IPS DF 6.9 (cell line): Measurements from ENCODE around the gene XRN2.

Source experiments
- DNase-seq: peaks from one replicate; pipeline ENCODE4 v3.0.0-alpha.2; 2013; ENCODE audit warnings: low read depth, low spot score
- H3K27ac ChIP-seq: one replicate; pipeline ENCODE4 v1.5.1; 2013; ENCODE audit warnings: low read length, control low read depth
- H3K27me3 ChIP-seq: 2 replicates; pipeline ENCODE4 v1.6.1; 2013; ENCODE audit warnings: mild to moderate bottlenecking, low read length; ENCODE audit not compliant: control insufficient read depth, insufficient read depth
- H3K36me3 ChIP-seq: 2 replicates; pipeline ENCODE4 v1.6.1; 2013; ENCODE audit warnings: low read length; ENCODE audit not compliant: control insufficient read depth, insufficient read depth
- H3K4me1 ChIP-seq: 2 replicates; pipeline ENCODE4 v1.6.1; 2013; ENCODE audit warnings: low read length; ENCODE audit not compliant: control insufficient read depth, insufficient read depth
- H3K4me3 ChIP-seq: 2 replicates; pipeline ENCODE4 v1.5.1; 2013; ENCODE audit warnings: mild to moderate bottlenecking, low read length
- H3K9me3 ChIP-seq: 2 replicates; pipeline ENCODE4 v1.6.1; 2013; ENCODE audit warnings: low read length, inconsistent platforms; ENCODE audit not compliant: control insufficient read depth, insufficient read depth
- WGBS: extraction: QIAGEN DNeasy Blood & Tissue Kit; methylation state at CpG from one replicate; pipeline ENCODE4 v1.1.7; 2013; ENCODE audit warnings: mixed read lengths, missing lambda C conversion rate; ENCODE audit not compliant: insufficient read length, insufficient coverage; 5-methylcytosine and 5-hydroxymethylcytosine counted together

The XRN2 gene

DNA sequence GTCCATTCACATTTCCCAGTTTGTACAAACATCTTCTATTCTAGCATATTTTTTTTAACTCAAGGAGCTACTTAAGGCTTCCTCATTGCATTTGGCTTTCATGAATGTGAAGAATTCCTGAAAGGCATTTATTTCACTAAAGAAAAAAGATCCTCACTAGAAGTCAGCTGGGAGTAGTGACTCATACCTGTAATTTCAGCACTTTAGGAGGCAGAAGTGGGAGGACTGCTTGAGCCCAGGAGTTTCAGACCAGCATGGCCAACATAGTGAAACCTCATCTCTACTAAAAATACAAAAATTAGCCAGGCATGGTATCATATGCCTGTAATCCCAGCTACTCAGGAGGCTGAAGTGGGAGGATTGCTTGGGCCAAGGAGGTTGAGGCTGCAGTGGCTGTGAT, 30.9 kb upstream of the XRN2 start:
- H3K27me3 ChIP-seq: no peaks in the 10 kb centered on the region; the same call in 1 of the 2 replicates
- no peaks in the 10 kb centered on the region for H3K4me1 ChIP-seq
- no peak overlapping the region for H3K4me3 ChIP-seq
- no peak for DNase-seq
- no peak overlapping the region for H3K27ac ChIP-seq
- no peaks in the 10 kb centered on the region for H3K36me3 ChIP-seq
- no peaks in the 10 kb centered on the region for H3K9me3 ChIP-seq

DNA sequence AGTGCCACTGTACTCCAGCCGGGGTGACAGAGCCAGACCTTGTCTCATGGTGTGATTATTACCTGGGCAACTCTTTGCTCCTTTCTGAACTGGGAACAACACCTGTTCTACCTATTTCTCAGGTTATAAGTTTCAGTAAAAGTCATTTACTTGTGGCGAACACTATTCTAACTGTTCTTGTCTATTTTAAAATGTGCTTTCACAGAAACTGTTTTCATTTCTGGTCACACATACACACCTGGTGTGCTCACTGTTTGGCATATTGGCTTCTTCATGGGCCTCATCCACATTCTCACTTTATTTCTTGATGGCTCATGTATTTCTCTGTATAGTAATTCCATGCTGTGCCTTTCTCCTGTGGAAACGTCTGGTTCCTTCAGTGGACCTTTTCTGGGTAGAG, 30.5 kb upstream of the XRN2 start:
- WGBS: no CpG with 5 or more reads among the region's 3 CpGs
- no peak for DNase-seq
- Histone ChIP-seq H3K36me3 (no peaks in the 10 kb centered on the region), H3K27me3 (no peaks in the 10 kb centered on the region; the same call in 1 of the 2 replicates), H3K4me3 (no peak overlapping the region), H3K4me1 (no peaks in the 10 kb centered on the region), H3K9me3 (no peaks in the 10 kb centered on the region), H3K27ac (no peak overlapping the region)

DNA sequence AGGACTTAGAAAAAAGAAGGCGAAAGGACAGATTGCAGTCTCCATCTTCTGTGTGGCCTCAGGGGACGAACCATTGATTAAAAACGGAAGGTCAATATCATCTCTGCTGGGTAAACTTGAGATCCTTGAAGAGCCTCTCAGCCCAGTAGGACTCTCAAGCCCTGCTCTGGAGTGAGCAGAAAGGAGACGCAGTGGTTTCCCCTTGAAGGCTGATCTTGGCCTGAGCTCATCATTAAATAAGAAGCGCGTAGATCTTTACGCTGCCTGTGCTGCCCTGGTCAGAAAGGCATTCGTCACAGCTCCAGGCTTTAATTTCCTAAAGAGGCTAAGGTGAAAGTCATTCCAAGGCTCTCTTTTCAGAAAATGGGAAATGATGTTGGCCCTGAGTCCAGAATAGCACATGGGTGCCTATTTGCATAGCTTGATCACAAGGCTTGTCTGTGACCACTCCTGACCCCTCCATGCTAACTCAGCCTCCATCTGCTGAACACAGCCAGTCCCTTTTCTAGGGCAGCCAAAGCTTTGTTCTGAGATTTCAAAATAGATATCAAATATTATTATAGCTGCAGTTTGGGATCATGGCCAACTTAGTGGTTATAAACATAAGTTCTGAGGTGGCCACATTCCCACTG, 29.3 kb upstream of the XRN2 start:
- no peaks in the 10 kb centered on the region; the same call in 1 of the 2 replicates for H3K27me3 ChIP-seq
- H3K4me1 ChIP-seq: no peaks in the 10 kb centered on the region
- no peaks in the 10 kb centered on the region for H3K36me3 ChIP-seq
- H3K27ac ChIP-seq: no peak overlapping the region
- no peak for DNase-seq
- WGBS: no CpG with 5 or more reads among the region's 8 CpGs
- H3K4me3 ChIP-seq: no peak overlapping the region
- H3K9me3 ChIP-seq: no peaks in the 10 kb centered on the region

DNA sequence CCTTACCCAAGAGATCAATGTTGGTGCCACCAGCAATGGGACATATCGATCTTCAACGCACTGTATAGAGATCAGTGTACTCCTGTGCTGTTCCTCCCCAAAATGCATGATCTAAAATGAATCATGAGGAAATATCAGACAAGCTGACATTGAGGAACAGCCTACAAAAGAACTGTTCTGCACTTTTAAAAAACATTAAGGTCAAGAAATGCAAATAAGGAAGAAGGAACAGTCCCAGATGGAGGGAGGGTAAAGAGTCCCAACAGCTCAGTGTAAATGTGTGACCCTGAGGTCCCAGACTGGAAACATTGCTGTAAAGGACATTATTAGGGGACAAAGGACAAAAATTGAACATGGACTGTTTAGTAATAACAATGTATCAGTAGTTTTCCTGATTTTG, 24.3 kb upstream of the XRN2 start:
- Histone ChIP-seq H3K27ac (no peak overlapping the region), H3K4me1 (no peaks in the 10 kb centered on the region), H3K9me3 (no peaks in the 10 kb centered on the region), H3K4me3 (no peak overlapping the region), H3K27me3 (no peaks in the 10 kb centered on the region), H3K36me3 (no peaks in the 10 kb centered on the region)
- WGBS: no CpG with 5 or more reads among the region's 2 CpGs
- no peak for DNase-seq

GRCh38 chr20:21279706-21280521, 23.2 kb upstream of the XRN2 start:
- H3K27me3 ChIP-seq: no peaks in the 10 kb centered on the region
- H3K4me3 ChIP-seq: no peak overlapping the region
- H3K36me3 ChIP-seq: no peaks in the 10 kb centered on the region
- H3K9me3 ChIP-seq: no peaks in the 10 kb centered on the region
- H3K27ac ChIP-seq: no peak overlapping the region
- no peak for DNase-seq
- no peaks in the 10 kb centered on the region for H3K4me1 ChIP-seq
- no CpG with 5 or more reads among the region's 7 CpGs for WGBS

- no peaks in the 10 kb centered on the region for H3K36me3 ChIP-seq
- H3K4me1 ChIP-seq: no peaks in the 10 kb centered on the region
- no peak overlapping the region for H3K27ac ChIP-seq
- no peak for DNase-seq
- WGBS: no CpG with 5 or more reads among the region's 3 CpGs
- no peak overlapping the region for H3K4me3 ChIP-seq
- no peaks in the 10 kb centered on the region for H3K27me3 ChIP-seq
- no peaks in the 10 kb centered on the region for H3K9me3 ChIP-seq
These were observed 22.6 kb upstream of the XRN2 start for GRCh38 chr20:21280522-21281016.

DNA sequence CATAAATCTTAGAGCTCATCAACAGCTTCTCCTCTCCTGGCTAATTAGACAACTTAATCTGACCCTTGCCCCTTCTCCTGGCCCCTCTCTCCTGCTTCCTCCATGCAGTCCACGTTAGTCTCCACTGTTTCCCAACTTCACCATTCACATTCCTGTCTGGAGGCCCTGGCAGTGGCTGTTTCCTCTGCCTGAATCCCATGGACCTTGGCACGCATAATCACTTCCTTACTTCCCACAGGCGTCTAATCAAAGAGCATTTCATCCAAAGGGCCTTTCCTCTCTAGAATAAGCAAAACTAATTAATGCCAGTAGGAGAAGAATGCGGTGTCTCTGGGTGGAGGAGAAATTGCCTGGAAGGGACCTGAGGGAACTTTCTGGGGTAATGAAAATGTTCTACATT, 16.4 kb upstream of the XRN2 start:
- H3K4me1 ChIP-seq: no peaks in the 10 kb centered on the region; the same call in 1 of the 2 replicates
- no CpG with 5 or more reads among the region's 4 CpGs for WGBS

DNA sequence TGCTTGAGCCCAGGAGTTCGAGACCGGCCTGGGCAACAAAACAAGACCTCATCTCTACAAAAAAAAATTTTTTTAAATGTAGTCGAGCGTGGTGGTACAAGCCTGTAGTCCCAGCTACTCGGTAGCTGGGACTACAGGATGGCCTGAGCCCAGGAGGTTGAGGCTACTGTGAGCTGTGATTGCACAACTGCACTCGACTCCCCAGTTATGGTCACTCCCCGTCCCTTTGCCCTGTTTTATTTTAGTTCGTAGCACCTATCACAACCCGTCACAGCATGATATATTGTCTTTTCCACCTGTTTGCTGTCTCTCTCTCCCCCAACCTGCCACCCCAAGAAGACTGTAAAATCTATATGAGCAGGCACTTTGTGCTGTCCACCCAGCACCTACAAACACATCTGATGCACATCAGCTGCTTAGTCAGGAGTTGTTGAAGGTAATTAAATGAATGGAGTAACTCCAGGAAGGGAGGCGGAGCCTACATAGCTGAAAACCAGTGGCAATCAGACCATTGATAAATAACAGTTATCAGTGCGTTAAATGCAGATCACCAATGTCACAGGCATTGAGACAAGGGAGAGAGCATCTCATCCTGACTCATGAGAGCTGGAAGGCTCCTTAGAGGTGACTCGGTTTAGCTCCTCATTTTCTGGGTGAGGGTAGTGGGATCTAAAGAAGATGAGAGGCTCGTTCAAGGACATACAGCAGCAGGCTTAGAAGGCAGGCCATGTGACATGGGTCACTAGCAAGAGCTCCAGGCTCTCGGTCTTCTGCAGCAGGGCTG, 14.4 kb upstream of the XRN2 start:
- no peak overlapping the region for H3K27ac ChIP-seq
- H3K36me3 ChIP-seq: no peaks in the 10 kb centered on the region
- no peak for DNase-seq
- H3K4me1 ChIP-seq: no peaks in the 10 kb centered on the region; the same call in 1 of the 2 replicates
- no CpG with 5 or more reads among the region's 14 CpGs for WGBS
- H3K4me3 ChIP-seq: no peak overlapping the region
- H3K9me3 ChIP-seq: no peaks in the 10 kb centered on the region
- H3K27me3 ChIP-seq: no peaks in the 10 kb centered on the region

More for the DNA sequence above, 16.4 kb upstream of the XRN2 start:
- Histone ChIP-seq H3K9me3 (no peaks in the 10 kb centered on the region), H3K36me3 (no peaks in the 10 kb centered on the region), H3K27me3 (no peaks in the 10 kb centered on the region), H3K4me3 (no peak overlapping the region), H3K27ac (no peak overlapping the region)
- DNase-seq: no peak

DNA sequence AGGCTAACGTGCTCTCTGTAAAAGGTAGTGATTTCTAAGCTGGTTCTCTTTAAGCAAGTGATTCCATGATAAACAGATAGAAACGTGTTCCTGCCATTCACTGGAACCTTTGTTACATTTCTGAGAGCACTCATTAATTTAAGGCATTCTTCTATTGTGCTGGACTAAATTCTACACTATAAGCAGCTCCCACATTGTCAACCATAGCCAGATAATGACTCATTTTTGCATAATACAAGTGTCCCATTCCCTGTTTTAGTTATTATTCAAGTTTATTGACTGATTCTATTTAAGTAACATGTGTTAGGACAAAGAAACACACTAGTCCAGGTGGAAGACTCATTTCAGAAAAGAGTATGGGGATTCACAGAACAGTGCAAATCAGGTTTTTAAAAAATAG, 13.5 kb upstream of the XRN2 start:
- WGBS: no CpG with 5 or more reads among the region's 2 CpGs
- no peak for DNase-seq

GRCh38 chr20:21291026-21291425, 12.1 kb upstream of the XRN2 start:
- Histone ChIP-seq H3K27me3 (no peaks in the 10 kb centered on the region), H3K27ac (no peak overlapping the region), H3K4me3 (no peak overlapping the region), H3K9me3 (no peaks in the 10 kb centered on the region), H3K4me1 (no peaks in the 10 kb centered on the region; the same call in 1 of the 2 replicates), H3K36me3 (no peaks in the 10 kb centered on the region)
- no peak for DNase-seq
- WGBS: no CpG with 5 or more reads among the region's 2 CpGs

More for the DNA sequence above, 13.5 kb upstream of the XRN2 start:
- Histone ChIP-seq H3K4me1 (no peaks in the 10 kb centered on the region; the same call in 1 of the 2 replicates), H3K27ac (no peak overlapping the region), H3K9me3 (no peaks in the 10 kb centered on the region), H3K4me3 (no peak overlapping the region), H3K36me3 (no peaks in the 10 kb centered on the region), H3K27me3 (no peaks in the 10 kb centered on the region)
